Body of pancreas (tissue), 4 donors: Measurements from ENCODE around the gene SGCD.

ENCODE experiments used
- CTCF ChIP-seq, 7 experiments: fragments of 450-650 bp in 4 of 7; fragments of 200-600 bp in 3 of 7; sonication (generic) in 3 of 7; IDR thresholded peaks; one replicate each; pipeline ENCODE4 v1.5.1; 2016 to 2019; ENCODE audit warnings: antibody characterized with exemption in 7 of 7
- POLR2A ChIP-seq, 3 donors: fragments of 450-650 bp; IDR thresholded peaks; one replicate each; pipeline ENCODE4 v1.6.1; 2016; ENCODE audit warnings: antibody characterized with exemption in 3 of 3, mild to moderate bottlenecking in 2 of 3

DNA sequence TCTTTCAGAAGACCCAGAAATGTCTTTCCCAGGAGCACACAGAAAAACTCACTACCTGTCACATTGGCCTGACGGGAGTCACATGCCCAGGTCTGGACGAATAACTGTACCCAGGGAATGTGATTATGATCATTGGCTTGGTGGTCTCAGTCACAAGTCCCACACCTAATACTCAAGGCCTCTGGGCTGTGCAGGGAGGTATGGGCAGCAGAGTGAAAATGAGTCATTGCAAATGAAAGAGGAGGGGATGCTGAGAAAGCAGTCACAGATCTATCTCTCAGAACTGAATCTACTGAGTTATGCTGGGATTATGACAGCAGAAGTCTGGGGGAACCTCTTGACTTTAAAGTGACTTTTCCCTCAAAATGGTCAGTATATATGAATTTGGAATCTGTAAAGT lies 36.9 kb downstream of the SGCD start:
- no peak for TF ChIP-seq CTCF (IDR thresholded peaks at IDR 0.05)
- no peak for TF ChIP-seq POLR2A (IDR thresholded peaks at IDR 0.05)
